ENCODE results near the gene ZNF189. TPM values are rescaled to one million over a fixed set of nuclear protein-coding genes. Genes with fewer than 3 reads are reported as not detected.
A peak's percentile ranks its signal among the peaks of the same experiment; 100 is the strongest.

Gene ZNF189
- polyA plus RNA-seq, 2 of the 4 experiments (the other 2 are of a cell fraction) = 8.8 to 13.9 TPM

- H3K9me3 ChIP-seq = peaks cover 96% of the 10 kb centered on the region
- CTCF ChIA-PET = interaction anchor here (0.9 to 2.2 kb wide), 5 partner anchors 11 to 22 kb away, joined by 3 to 9 read pairs (median 4); partner anchors contain the start of gene MRPL50
- 88% methylated on average over 4 of the region's 4 CpGs for WGBS (ENCODE audit: missing lambda C conversion rate)
- no peak; a peak in 1 of 6 replicates for ATAC-seq
- POLR2A ChIA-PET = interaction anchor here (1.5 kb wide), 1 partner anchor 11 kb away, joined by 8 read pairs; the partner anchor contains the start of genes MRPL50 and ZNF189
- no peak overlapping the region for H3K4me2 ChIP-seq
- no peaks in the 10 kb centered on the region for H3K4me1 ChIP-seq
- FAIRE-seq = no peak
- H3K4me3 ChIP-seq = no peak overlapping the region
- DNase-seq (ENCODE audit: low read depth in 1 of 2, low spot score in 1 of 2) = peak in 1 of 2 experiments; percentile 45
- TF ChIP-seq KDM1A (IDR thresholded peaks at IDR 0.05; ENCODE audit: low read depth) (peak; percentile 32; the same call in 1 of the 2 replicates), HES2 (IDR thresholded peaks at IDR 0.05) (peak; percentile 21; the same call in 1 of the 2 replicates), GATA3 (IDR thresholded peaks at IDR 0.05; ENCODE audit: borderline replicate concordance) (0 out of 2 replicates have a peak, but pooled peaks have one; percentile 41), HMGXB4 (CRISPR knock-in tag; IDR thresholded peaks at IDR 0.05; ENCODE audit: borderline replicate concordance) (no peak)
- H3K27ac ChIP-seq = no peak overlapping the region
Observed at GRCh38 chr9:101409079-101409477, 10.4 kb downstream of the ZNF189 start.

- Histone ChIP-seq H3K4me1 (no peaks in the 10 kb centered on the region), H3K27ac (no peak overlapping the region), H3K4me3 (no peak overlapping the region), H3K4me2 (no peak overlapping the region), H3K9me3 (peaks cover 68% of the 10 kb centered on the region)
- FAIRE-seq (no peak), DNase-seq (ENCODE audit: low read depth in 1 of 2, low spot score in 1 of 2) (no peak), ATAC-seq (no peak)
- CTCF ChIA-PET = interaction anchor here (1.2 kb wide), 1 partner anchor 34 kb away, joined by 3 read pairs; no protein-coding TSS in a partner anchor
- POLR2A ChIA-PET = no interaction called here
- no peak for TF ChIP-seq ZC3H11A (IDR thresholded peaks at IDR 0.05)
- no peak for TF ChIP-seq HOXB13 (CRISPR knock-in tag; IDR thresholded peaks at IDR 0.05; ENCODE audit: low read depth)
- no peak for TF ChIP-seq PHF8 (IDR thresholded peaks at IDR 0.05; ENCODE audit: borderline replicate concordance, low read depth)
- no peak for TF ChIP-seq ESRRA (IDR thresholded peaks at IDR 0.05; ENCODE audit: borderline replicate concordance, low read length)
- TF ChIP-seq ATOH8 (CRISPR knock-in tag; IDR thresholded peaks at IDR 0.05; ENCODE audit: low read depth) = no peak
- TF ChIP-seq HEYL (CRISPR knock-in tag; IDR thresholded peaks at IDR 0.05) = no peak
- TF ChIP-seq ZSCAN20 (CRISPR knock-in tag; IDR thresholded peaks at IDR 0.05) = no peak
- TF ChIP-seq HMGXB4 (CRISPR knock-in tag; IDR thresholded peaks at IDR 0.05; ENCODE audit: borderline replicate concordance) = no peak
- TF ChIP-seq PBX3 (IDR thresholded peaks at IDR 0.05) = no peak
- TF ChIP-seq RAD21 (conservative IDR thresholded peaks at IDR 0.05 in 1 of 2, IDR thresholded peaks at IDR 0.05 in 1 of 2) = no peak
Observed at GRCh38 chr9:101414839-101415238, 16.2 kb downstream of the ZNF189 start.

GRCh38 chr9:101415578-101415977, 16.9 kb downstream of the ZNF189 start:
- Histone ChIP-seq H3K27ac (no peak overlapping the region), H3K4me2 (no peak overlapping the region), H3K9me3 (peaks cover 60% of the 10 kb centered on the region), H3K4me3 (no peak overlapping the region), H3K4me1 (no peaks in the 10 kb centered on the region)
- DNase-seq (ENCODE audit: low read depth in 1 of 2, low spot score in 1 of 2) (no peak), FAIRE-seq (no peak), ATAC-seq (peak in 1 of 2 experiments; percentile 34; a peak in 2 of 6 replicates)
- CTCF ChIA-PET = no interaction called here
- POLR2A ChIA-PET = no interaction called here
- TF ChIP-seq BCL3 (IDR thresholded peaks at IDR 0.05) (no peak), ZFP36 (IDR thresholded peaks at IDR 0.05; ENCODE audit: borderline replicate concordance, partially characterized antibody) (no peak), NFE2L2 (conservative IDR thresholded peaks at IDR 0.05; ENCODE audit: low read length) (no peak), HES2 (IDR thresholded peaks at IDR 0.05) (no peak), MYC (IDR thresholded peaks at IDR 0.05; ENCODE audit: borderline replicate concordance, low read length) (no peak), RARB (CRISPR knock-in tag; IDR thresholded peaks at IDR 0.05) (no peak), ESRRA (IDR thresholded peaks at IDR 0.05; ENCODE audit: borderline replicate concordance, low read length) (no peak), HMGXB4 (CRISPR knock-in tag; IDR thresholded peaks at IDR 0.05; ENCODE audit: borderline replicate concordance) (no peak), TP53 (CRISPR knock-in tag; IDR thresholded peaks at IDR 0.05) (no peak), EP300 (IDR thresholded peaks at IDR 0.05) (no peak), BHLHE40 (IDR thresholded peaks at IDR 0.05; ENCODE audit: low read depth, low read length) (no peak), EHMT2 (IDR thresholded peaks at IDR 0.05; ENCODE audit: low read depth) (no peak), RAD21 (conservative IDR thresholded peaks at IDR 0.05 in 1 of 2, IDR thresholded peaks at IDR 0.05 in 1 of 2) (no peak), POLR2A (IDR thresholded peaks at IDR 0.05; ENCODE audit: low read length) (no peak), HDAC2 (IDR thresholded peaks at IDR 0.05) (no peak)

Measured in A549 (cell line).